ENCODE measurements around the gene TOMM40L.
"Not testable (repeated sequence)": the region's sequence is repeated elsewhere in the genome, so short reads cannot be mapped to it uniquely, and the experiment has no call there.

TOMM40L gene

GRCh38 chr1:161257109-161257508 is 31.2 kb downstream of the TOMM40L start:
- DNase-seq (ENCODE audit: low read depth): not testable (repeated sequence)

- DNase-seq (ENCODE audit: low read depth): peak; percentile 58
Measured at GRCh38 chr1:161258439-161259344, 32.8 kb downstream of the TOMM40L start, which contains the start of gene PCP4L1. Gene PCP4L1, plus strand, starts transcription at chr1:161258745. Its CDS starts 230 bp downstream, at chr1:161258975.

GRCh38 chr1:161259345-161259702 is 33.5 kb downstream of the TOMM40L start:
- DNase-seq (ENCODE audit: low read depth): no peak

GRCh38 chr1:161259765-161260164 is 33.9 kb downstream of the TOMM40L start:
- no peak for DNase-seq (ENCODE audit: low read depth)

- no peak for DNase-seq (ENCODE audit: low read depth)
Measured at GRCh38 chr1:161260376-161261260, 34.8 kb downstream of the TOMM40L start.

GRCh38 chr1:161261261-161262235 is 35.7 kb downstream of the TOMM40L start:
- no peak for DNase-seq (ENCODE audit: low read depth)

- DNase-seq (ENCODE audit: low read depth): no peak
Measured at GRCh38 chr1:161265305-161265704, 39.4 kb downstream of the TOMM40L start.

- DNase-seq (ENCODE audit: low read depth): peak; percentile 36
Measured at GRCh38 chr1:161266202-161266601, 40.3 kb downstream of the TOMM40L start.

GRCh38 chr1:161266836-161267235 is 41.0 kb downstream of the TOMM40L start:
- DNase-seq (ENCODE audit: low read depth): no peak

- no peak for DNase-seq (ENCODE audit: low read depth)
Measured at GRCh38 chr1:161267321-161267720, 41.5 kb downstream of the TOMM40L start.

GRCh38 chr1:161273402-161273801 is 47.5 kb downstream of the TOMM40L start:
- DNase-seq (ENCODE audit: low read depth): peak; percentile 29

- DNase-seq (ENCODE audit: low read depth): no peak
Measured at GRCh38 chr1:161274874-161275273, 49.0 kb downstream of the TOMM40L start.

Measured in EH (cell line).